Trophoblast cell (in vitro differentiated cells and primary cell): ENCODE measurements around the gene GPR160.

Source experiments
- DNase-seq, 2 donors: peaks; one replicate each; pipeline ENCODE4 v3.0.0-alpha.2; 2016
- H2AFZ ChIP-seq: 2 replicates; pipeline ENCODE4 v1.6.1; 2013; ENCODE audit warnings: low read length, moderate library complexity, mild to moderate bottlenecking; ENCODE audit not compliant: insufficient read depth, poor library complexity
- H2AK5ac ChIP-seq: 2 replicates; pipeline ENCODE4 v1.6.1; 2013; ENCODE audit warnings: mild to moderate bottlenecking, low read length
- H2BK120ac ChIP-seq: 2 replicates; pipeline ENCODE4 v1.6.1; 2013; ENCODE audit warnings: low read length, mild to moderate bottlenecking, moderate library complexity; ENCODE audit not compliant: insufficient read depth, poor library complexity
- H2BK12ac ChIP-seq: 2 replicates; pipeline ENCODE4 v1.6.1; 2013; ENCODE audit warnings: mild to moderate bottlenecking, low read length, moderate library complexity
- H2BK5ac ChIP-seq: 2 replicates; pipeline ENCODE4 v1.6.1; 2013; ENCODE audit warnings: low read length, low read depth, moderate library complexity, mild to moderate bottlenecking; ENCODE audit not compliant: poor library complexity
- H3K14ac ChIP-seq: 2 replicates; pipeline ENCODE4 v1.6.1; 2013; ENCODE audit warnings: mild to moderate bottlenecking, low read length
- H3K18ac ChIP-seq: 2 replicates; pipeline ENCODE4 v1.6.1; 2013; ENCODE audit warnings: mild to moderate bottlenecking, low read length
- H3K23ac ChIP-seq: 2 replicates; pipeline ENCODE4 v1.6.1; 2013; ENCODE audit warnings: low read length
- H3K27ac ChIP-seq: 2 replicates; pipeline ENCODE4 v1.5.1; 2013; ENCODE audit warnings: low read depth, mild to moderate bottlenecking, inconsistent platforms, low read length, moderate library complexity
- H3K27me3 ChIP-seq: 2 replicates; pipeline ENCODE4 v1.6.1; 2013; ENCODE audit warnings: inconsistent platforms, mild to moderate bottlenecking, low read length, moderate library complexity; ENCODE audit not compliant: insufficient read depth
- H3K36me3 ChIP-seq, 2 experiments: 1 replicate in 1 of 2; 2 replicates in 1 of 2; pipeline ENCODE4 v1.6.1; 2013; ENCODE audit warnings: low read length in 2 of 2, mild to moderate bottlenecking in 2 of 2, moderate library complexity in 1 of 2; ENCODE audit not compliant: insufficient read depth in 2 of 2, control insufficient read depth in 1 of 2
- H3K4ac ChIP-seq: 2 replicates; pipeline ENCODE4 v1.6.1; 2013; ENCODE audit warnings: low read depth, mild to moderate bottlenecking, low read length, moderate library complexity
- H3K4me1 ChIP-seq, 2 experiments: 1 replicate in 1 of 2; 2 replicates in 1 of 2; pipeline ENCODE4 v1.6.1; 2013; ENCODE audit warnings: low read length in 2 of 2, mild to moderate bottlenecking in 2 of 2, moderate library complexity in 1 of 2; ENCODE audit not compliant: insufficient read depth in 2 of 2, control insufficient read depth in 1 of 2
- H3K4me2 ChIP-seq: 2 replicates; pipeline ENCODE4 v1.6.1; 2013; ENCODE audit warnings: inconsistent platforms, mild to moderate bottlenecking, low read length, moderate library complexity
- H3K4me3 ChIP-seq: 2 replicates; pipeline ENCODE4 v1.5.1; 2013; ENCODE audit warnings: mild to moderate bottlenecking, low read depth, low read length, inconsistent platforms
- H3K79me1 ChIP-seq: one replicate; pipeline ENCODE4 v1.6.1; 2013; ENCODE audit warnings: low read length
- H3K79me2 ChIP-seq: 2 replicates; pipeline ENCODE4 v1.6.1; 2013; ENCODE audit warnings: low read length, mild to moderate bottlenecking; ENCODE audit not compliant: control insufficient read depth, insufficient read depth, poor library complexity
- H3K9ac ChIP-seq: 2 replicates; pipeline ENCODE4 v1.6.1; 2013; ENCODE audit warnings: mild to moderate bottlenecking, low read length
- H3K9me3 ChIP-seq: 2 replicates; pipeline ENCODE4 v1.6.1; 2013; ENCODE audit warnings: low read depth, mild to moderate bottlenecking, control low read depth, inconsistent platforms, low read length; ENCODE audit not compliant: insufficient read depth
- H4K12ac ChIP-seq: 2 replicates; pipeline ENCODE4 v1.6.1; 2013; ENCODE audit warnings: low read depth, mild to moderate bottlenecking, low read length, moderate library complexity
- H4K8ac ChIP-seq: 2 replicates; pipeline ENCODE4 v1.6.1; 2013; ENCODE audit warnings: low read depth, mild to moderate bottlenecking, low read length, moderate library complexity
- H4K91ac ChIP-seq: one replicate; pipeline ENCODE4 v1.6.1; 2013; ENCODE audit warnings: low read depth, mild to moderate bottlenecking, low read length, moderate library complexity
- WGBS: extraction: QIAGEN DNeasy Blood & Tissue Kit; methylation state at CpG from one replicate; pipeline ENCODE4 v1.1.7; 2013; ENCODE audit warnings: missing lambda C conversion rate; ENCODE audit not compliant: insufficient read length, insufficient coverage; ENCODE audit errors: extremely low coverage; 5-methylcytosine and 5-hydroxymethylcytosine counted together

The GPR160 gene

GRCh38 chr3:170089862-170090600, 52.2 kb downstream of the GPR160 start:
- H3K18ac ChIP-seq = no peak overlapping the region
- H4K8ac ChIP-seq = no peak overlapping the region
- H3K4ac ChIP-seq = no peak overlapping the region
- no peak overlapping the region for H2AK5ac ChIP-seq
- H2AFZ ChIP-seq = no peak overlapping the region
- no peaks in the 10 kb centered on the region for H3K4me1 ChIP-seq
- no peak for DNase-seq
- no peak overlapping the region for H3K23ac ChIP-seq
- no peak overlapping the region for H4K12ac ChIP-seq
- no CpG with 5 or more reads among the region's 3 CpGs for WGBS
- no peak overlapping the region for H3K14ac ChIP-seq
- H3K27ac ChIP-seq = no peak overlapping the region
- H2BK120ac ChIP-seq = no peak overlapping the region
- H3K9ac ChIP-seq = no peak overlapping the region
- H2BK5ac ChIP-seq = no peak overlapping the region
- H3K9me3 ChIP-seq = no peaks in the 10 kb centered on the region
- no peaks in the 10 kb centered on the region for H3K79me1 ChIP-seq
- H3K36me3 ChIP-seq = peaks cover 1 to 3% of the 10 kb centered on the region in 2 experiments
- no peak overlapping the region for H3K4me2 ChIP-seq
- no peaks in the 10 kb centered on the region for H3K79me2 ChIP-seq
- H3K4me3 ChIP-seq = no peak overlapping the region
- no peak overlapping the region for H4K91ac ChIP-seq
- H3K27me3 ChIP-seq = no peaks in the 10 kb centered on the region
- no peak overlapping the region for H2BK12ac ChIP-seq

DNA sequence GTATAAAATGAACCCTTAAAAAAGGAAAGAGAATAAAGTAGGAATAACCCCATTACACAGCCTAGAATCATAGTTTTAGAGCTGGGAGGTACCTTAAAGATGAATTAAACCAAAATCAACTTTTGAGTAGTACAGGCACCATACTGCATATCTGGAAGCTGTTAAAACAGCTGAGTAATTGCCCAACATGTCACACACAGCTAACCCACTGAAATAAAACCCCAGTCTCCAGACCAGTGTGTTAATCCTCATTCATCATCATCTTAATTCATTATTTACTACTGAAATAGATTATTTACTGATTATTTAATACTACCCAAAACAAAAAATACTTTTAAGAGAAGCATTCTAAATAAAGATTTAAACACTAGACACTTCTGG, 52.8 kb downstream of the GPR160 start:
- Histone ChIP-seq H4K8ac (no peak overlapping the region), H3K4ac (no peak overlapping the region), H2BK5ac (no peak overlapping the region), H3K4me3 (no peak overlapping the region), H3K4me2 (no peak overlapping the region), H3K18ac (no peak overlapping the region), H3K36me3 (peaks cover under 1% of the 10 kb centered on the region in 2 experiments), H3K9me3 (no peaks in the 10 kb centered on the region), H3K9ac (no peak overlapping the region), H3K14ac (no peak overlapping the region), H2AK5ac (no peak overlapping the region), H3K23ac (no peak overlapping the region), H3K79me1 (no peaks in the 10 kb centered on the region), H4K12ac (no peak overlapping the region), H3K27ac (no peak overlapping the region), H2AFZ (no peak overlapping the region), H3K79me2 (no peaks in the 10 kb centered on the region), H3K4me1 (no peaks in the 10 kb centered on the region), H4K91ac (no peak overlapping the region), H2BK120ac (no peak overlapping the region), H3K27me3 (no peaks in the 10 kb centered on the region), H2BK12ac (no peak overlapping the region)
- no peak for DNase-seq

DNA sequence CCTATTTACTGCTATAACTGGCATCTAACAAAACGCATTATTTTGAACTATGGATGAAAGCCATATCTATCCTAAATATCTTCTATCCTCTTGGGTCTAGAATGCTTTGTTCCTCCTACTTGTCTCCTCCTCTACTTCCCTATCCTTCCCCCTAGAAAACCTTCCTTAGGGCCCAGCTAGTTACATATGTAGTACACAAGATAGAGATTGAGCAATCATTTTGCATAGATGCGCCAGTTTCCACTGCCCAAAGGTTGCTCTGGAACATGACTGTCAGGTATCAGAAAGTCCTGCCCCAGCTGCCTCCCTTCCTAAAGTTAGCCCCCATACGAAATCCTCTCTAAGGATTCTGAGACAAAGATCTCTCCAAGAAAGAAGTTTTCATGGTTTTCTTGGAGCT, 55.1 kb downstream of the GPR160 start:
- H3K18ac ChIP-seq = no peak overlapping the region
- H3K36me3 ChIP-seq = peaks cover 0 to 5% of the 10 kb centered on the region in 2 experiments
- no peaks in the 10 kb centered on the region for H3K27me3 ChIP-seq
- no peak overlapping the region for H3K4ac ChIP-seq
- H4K91ac ChIP-seq = no peak overlapping the region
- no peak for DNase-seq
- no peaks in the 10 kb centered on the region for H3K79me2 ChIP-seq
- no peak overlapping the region for H3K4me3 ChIP-seq
- no peak overlapping the region for H3K14ac ChIP-seq
- H2BK120ac ChIP-seq = no peak overlapping the region
- H3K9ac ChIP-seq = no peak overlapping the region
- no peak overlapping the region for H2BK5ac ChIP-seq
- WGBS = no CpG with 5 or more reads among the region's 3 CpGs
- no peak overlapping the region for H2BK12ac ChIP-seq
- no peak overlapping the region for H4K8ac ChIP-seq
- no peaks in the 10 kb centered on the region for H3K4me1 ChIP-seq
- no peaks in the 10 kb centered on the region for H3K79me1 ChIP-seq
- no peak overlapping the region for H3K27ac ChIP-seq
- H3K4me2 ChIP-seq = no peak overlapping the region
- no peak overlapping the region for H3K23ac ChIP-seq
- no peak overlapping the region for H2AK5ac ChIP-seq
- no peak overlapping the region for H4K12ac ChIP-seq
- no peaks in the 10 kb centered on the region for H3K9me3 ChIP-seq
- H2AFZ ChIP-seq = no peak overlapping the region

DNA sequence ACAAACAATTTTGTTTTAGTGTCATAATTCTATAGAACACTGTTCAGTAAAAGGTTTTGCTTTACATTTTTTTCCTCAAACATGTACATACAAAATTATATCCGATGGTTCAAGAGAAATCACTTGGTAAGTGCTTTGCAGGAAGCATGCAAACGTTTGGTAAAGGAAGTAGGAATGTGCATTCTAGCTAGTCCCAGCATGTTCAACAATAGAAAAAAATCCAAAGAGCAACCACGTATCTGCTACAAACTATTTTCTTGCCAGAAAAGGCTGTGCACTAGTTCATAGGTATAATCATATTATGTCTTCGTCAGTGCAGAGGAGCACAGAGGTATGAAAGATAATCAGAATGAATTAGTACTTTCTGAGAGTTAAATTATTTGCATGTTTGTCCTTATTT, 58.0 kb downstream of the GPR160 start:
- no peak overlapping the region for H3K27ac ChIP-seq
- H4K12ac ChIP-seq = no peak overlapping the region
- H3K4me2 ChIP-seq = no peak overlapping the region
- H4K8ac ChIP-seq = no peak overlapping the region
- no peaks in the 10 kb centered on the region for H3K9me3 ChIP-seq
- no peak overlapping the region for H2BK120ac ChIP-seq
- no peak for DNase-seq
- H3K27me3 ChIP-seq = no peaks in the 10 kb centered on the region
- H3K4me1 ChIP-seq = no peaks in the 10 kb centered on the region
- H2AFZ ChIP-seq = no peak overlapping the region
- no peaks in the 10 kb centered on the region for H3K79me2 ChIP-seq
- no peak overlapping the region for H4K91ac ChIP-seq
- H3K18ac ChIP-seq = no peak overlapping the region
- no peak overlapping the region for H2AK5ac ChIP-seq
- H3K9ac ChIP-seq = no peak overlapping the region
- no peak overlapping the region for H2BK5ac ChIP-seq
- no peak overlapping the region for H3K14ac ChIP-seq
- H3K36me3 ChIP-seq = peaks cover 2 to 7% of the 10 kb centered on the region in 2 experiments
- no peak overlapping the region for H3K4ac ChIP-seq
- H2BK12ac ChIP-seq = no peak overlapping the region
- WGBS = no CpG with 5 or more reads among the region's 4 CpGs
- H3K4me3 ChIP-seq = no peak overlapping the region
- H3K23ac ChIP-seq = no peak overlapping the region
- no peaks in the 10 kb centered on the region for H3K79me1 ChIP-seq
